ENCODE measurements around the gene PPBP.

Gene PPBP

GRCh38 chr4:74028504-74028903 is 40.5 kb upstream of the PPBP start:
- no peak overlapping the region for H3K4me3 ChIP-seq (ENCODE audit: control insufficient read depth, low read depth, low read length)
- TF ChIP-seq CTCF (IDR thresholded peaks at IDR 0.05; ENCODE audit: control insufficient read depth, insufficient read depth, low read depth, low read length, missing control alignments), result no peak
- DNase-seq (ENCODE audit: low read depth), result no peak

- H3K4me3 ChIP-seq (ENCODE audit: control insufficient read depth, low read depth, low read length), result no peak overlapping the region
- no peak for DNase-seq (ENCODE audit: low read depth)
- no peak for TF ChIP-seq CTCF (IDR thresholded peaks at IDR 0.05; ENCODE audit: control insufficient read depth, insufficient read depth, low read depth, low read length, missing control alignments)
These were observed 35.7 kb upstream of the PPBP start for GRCh38 chr4:74023709-74024108.

- no peak overlapping the region for H3K4me3 ChIP-seq (ENCODE audit: control insufficient read depth, low read depth, low read length)
- no peak for TF ChIP-seq CTCF (IDR thresholded peaks at IDR 0.05; ENCODE audit: control insufficient read depth, insufficient read depth, low read depth, low read length, missing control alignments)
- no peak for DNase-seq (ENCODE audit: low read depth)
These were observed 33.6 kb upstream of the PPBP start for GRCh38 chr4:74021601-74022000.

GRCh38 chr4:74018771-74019170 is 30.8 kb upstream of the PPBP start:
- TF ChIP-seq CTCF (IDR thresholded peaks at IDR 0.05; ENCODE audit: control insufficient read depth, insufficient read depth, low read depth, low read length, missing control alignments), result no peak
- no peak overlapping the region for H3K4me3 ChIP-seq (ENCODE audit: control insufficient read depth, low read depth, low read length)
- no peak for DNase-seq (ENCODE audit: low read depth)

- no peak overlapping the region for H3K4me3 ChIP-seq (ENCODE audit: control insufficient read depth, low read depth, low read length)
- no peak for TF ChIP-seq CTCF (IDR thresholded peaks at IDR 0.05; ENCODE audit: control insufficient read depth, insufficient read depth, low read depth, low read length, missing control alignments)
- DNase-seq (ENCODE audit: low read depth), result no peak
These were observed 30.1 kb upstream of the PPBP start for GRCh38 chr4:74018116-74018515.

- DNase-seq (ENCODE audit: low read depth), result no peak
These were observed 28.1 kb upstream of the PPBP start for GRCh38 chr4:74016068-74016467.

More at GRCh38 chr4:74016068-74016467, 28.1 kb upstream of the PPBP start:
- no peak for TF ChIP-seq CTCF (IDR thresholded peaks at IDR 0.05; ENCODE audit: control insufficient read depth, insufficient read depth, low read depth, low read length, missing control alignments)
- no peak overlapping the region for H3K4me3 ChIP-seq (ENCODE audit: control insufficient read depth, low read depth, low read length)

Data from AG09309 (cell line).